ENCODE results near the gene USP26.

The USP26 gene

GRCh38 chrX:133072566-133072965 lies 24.3 kb downstream of the USP26 start:
- H4K20me1 ChIP-seq (ENCODE audit: insufficient read depth, low read length) = no peaks in the 10 kb centered on the region
- H3K4me2 ChIP-seq (ENCODE audit: low read length) = no peak overlapping the region
- TF ChIP-seq CTCF (IDR thresholded peaks at IDR 0.05; ENCODE audit: low read length) = no peak
- no peak for TF ChIP-seq EZH2 (IDR thresholded peaks at IDR 0.05; ENCODE audit: borderline replicate concordance, low read length)
- H3K9me2 ChIP-seq (ENCODE audit: low read depth, low read length) = no peaks in the 10 kb centered on the region
- no peaks in the 10 kb centered on the region for H3K9me3 ChIP-seq (ENCODE audit: low read length)
- no peak overlapping the region for H2AFZ ChIP-seq (ENCODE audit: low read length)
- H3K9ac ChIP-seq (ENCODE audit: low read length) = no peak overlapping the region
- H3K4me3 ChIP-seq (ENCODE audit: low read depth, low read length, poor library complexity, severe bottlenecking) = no peak overlapping the region
- no peaks in the 10 kb centered on the region for H3K79me2 ChIP-seq (ENCODE audit: insufficient read depth, low read length)
- no peak overlapping the region for H3K27ac ChIP-seq (ENCODE audit: low read depth, low read length, poor library complexity, severe bottlenecking)
- no peaks in the 10 kb centered on the region for H3K36me3 ChIP-seq (ENCODE audit: insufficient read depth, low read length)
- H3F3A ChIP-seq (ENCODE audit: insufficient read depth, low read length) = no peaks in the 10 kb centered on the region
- no peaks in the 10 kb centered on the region for H3K27me3 ChIP-seq (ENCODE audit: insufficient read depth, low read length)
- H3K4me1 ChIP-seq (ENCODE audit: insufficient read depth, low read length, severe bottlenecking) = no peaks in the 10 kb centered on the region

GRCh38 chrX:133068461-133068860 lies 28.4 kb downstream of the USP26 start:
- Histone ChIP-seq H3F3A (ENCODE audit: insufficient read depth, low read length) (no peaks in the 10 kb centered on the region), H3K79me2 (ENCODE audit: insufficient read depth, low read length) (no peaks in the 10 kb centered on the region), H3K9ac (ENCODE audit: low read length) (no peak overlapping the region), H3K27ac (ENCODE audit: low read depth, low read length, poor library complexity, severe bottlenecking) (no peak overlapping the region), H3K9me3 (ENCODE audit: low read length) (no peaks in the 10 kb centered on the region), H3K36me3 (ENCODE audit: insufficient read depth, low read length) (no peaks in the 10 kb centered on the region), H3K27me3 (ENCODE audit: insufficient read depth, low read length) (no peaks in the 10 kb centered on the region), H3K4me1 (ENCODE audit: insufficient read depth, low read length, severe bottlenecking) (no peaks in the 10 kb centered on the region), H4K20me1 (ENCODE audit: insufficient read depth, low read length) (no peaks in the 10 kb centered on the region), H3K4me2 (ENCODE audit: low read length) (no peak overlapping the region), H3K9me2 (ENCODE audit: low read depth, low read length) (no peaks in the 10 kb centered on the region), H3K4me3 (ENCODE audit: low read depth, low read length, poor library complexity, severe bottlenecking) (no peak overlapping the region), H2AFZ (ENCODE audit: low read length) (no peak overlapping the region)
- TF ChIP-seq EZH2 (IDR thresholded peaks at IDR 0.05; ENCODE audit: borderline replicate concordance, low read length) (no peak), CTCF (IDR thresholded peaks at IDR 0.05; ENCODE audit: low read length) (no peak)

GRCh38 chrX:133056341-133056740 lies 40.6 kb downstream of the USP26 start:
- H3K4me1 ChIP-seq (ENCODE audit: insufficient read depth, low read length, severe bottlenecking) = no peaks in the 10 kb centered on the region
- no peaks in the 10 kb centered on the region for H3K9me2 ChIP-seq (ENCODE audit: low read depth, low read length)
- H3K36me3 ChIP-seq (ENCODE audit: insufficient read depth, low read length) = no peaks in the 10 kb centered on the region
- no peak overlapping the region for H2AFZ ChIP-seq (ENCODE audit: low read length)
- H3K27ac ChIP-seq (ENCODE audit: low read depth, low read length, poor library complexity, severe bottlenecking) = no peak overlapping the region
- H3K9me3 ChIP-seq (ENCODE audit: low read length) = no peaks in the 10 kb centered on the region
- H3F3A ChIP-seq (ENCODE audit: insufficient read depth, low read length) = no peaks in the 10 kb centered on the region
- no peaks in the 10 kb centered on the region for H3K27me3 ChIP-seq (ENCODE audit: insufficient read depth, low read length)
- H3K4me2 ChIP-seq (ENCODE audit: low read length) = no peak overlapping the region
- no peak overlapping the region for H3K9ac ChIP-seq (ENCODE audit: low read length)
- H3K4me3 ChIP-seq (ENCODE audit: low read depth, low read length, poor library complexity, severe bottlenecking) = no peak overlapping the region
- H4K20me1 ChIP-seq (ENCODE audit: insufficient read depth, low read length) = no peaks in the 10 kb centered on the region
- TF ChIP-seq EZH2 (IDR thresholded peaks at IDR 0.05; ENCODE audit: borderline replicate concordance, low read length) = no peak
- TF ChIP-seq CTCF (IDR thresholded peaks at IDR 0.05; ENCODE audit: low read length) = no peak
- H3K79me2 ChIP-seq (ENCODE audit: insufficient read depth, low read length) = no peaks in the 10 kb centered on the region

Data from OCI-LY1 (cell line).